D721Med (cell line): ENCODE results near the gene CD34.
"Not testable (repeated sequence)": the region's sequence is repeated elsewhere in the genome, so short reads cannot be mapped to it uniquely, and the experiment has no call there.

ENCODE experiments used
- DNase-seq: peaks from one replicate; pipeline ENCODE4 v3.0.0; 2011; ENCODE audit warnings: low spot score; ENCODE audit not compliant: insufficient read length
- FAIRE-seq: peaks from 2 replicates; lab custom pipeline; 2011; peaks lifted over from hg19 to GRCh38; lab: Jason Lieb, UNC
- CTCF ChIP-seq: IDR thresholded peaks from 2 replicates; pipeline ENCODE4 v1.5.1; 2012; ENCODE audit warnings: mild to moderate bottlenecking, control low read depth; ENCODE audit not compliant: insufficient read depth; ENCODE audit errors: missing control alignments

The CD34 gene

DNA sequence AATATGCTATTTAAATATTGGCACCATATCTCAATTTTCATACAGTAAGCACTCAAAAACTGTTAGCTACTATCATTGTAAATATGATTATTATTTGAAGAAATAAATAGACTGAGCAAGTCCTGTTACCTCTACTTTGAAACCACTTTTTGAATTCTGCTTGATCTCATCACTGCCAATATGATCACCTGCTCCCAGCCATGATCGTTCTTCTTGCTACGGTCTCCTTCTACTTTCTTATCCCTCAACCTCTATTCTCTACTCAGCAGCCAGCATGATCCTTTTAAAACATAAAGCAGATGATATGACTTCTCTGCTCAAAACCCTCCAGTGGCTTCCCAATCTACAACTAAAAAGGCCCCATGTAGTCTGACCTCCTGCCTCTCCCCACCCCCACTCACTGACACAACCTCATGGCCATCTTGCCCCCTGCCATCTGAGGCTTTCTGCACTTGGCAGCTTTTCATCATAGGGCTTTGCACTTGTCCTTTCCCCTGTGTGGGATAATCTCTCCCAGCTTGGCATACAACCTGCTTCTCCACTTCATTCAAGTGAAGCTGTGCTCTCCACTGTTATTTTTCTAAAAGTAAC lies 27.2 kb downstream of the CD34 start:
- DNase-seq: no peak
- no peak for FAIRE-seq
- TF ChIP-seq CTCF: no peak

GRCh38 chr1:207883104-207883651 lies 27.7 kb downstream of the CD34 start:
- TF ChIP-seq CTCF: no peak
- FAIRE-seq: no peak

GRCh38 chr1:207882692-207883091 lies 28.2 kb downstream of the CD34 start:
- TF ChIP-seq CTCF: no peak
- FAIRE-seq: no peak
- DNase-seq: no peak

More at GRCh38 chr1:207883104-207883651, 27.7 kb downstream of the CD34 start:
- DNase-seq: no peak

- TF ChIP-seq CTCF: no peak
- DNase-seq (no peak), FAIRE-seq (no peak)
These were observed 32.0 kb downstream of the CD34 start for GRCh38 chr1:207878939-207879338.

DNA sequence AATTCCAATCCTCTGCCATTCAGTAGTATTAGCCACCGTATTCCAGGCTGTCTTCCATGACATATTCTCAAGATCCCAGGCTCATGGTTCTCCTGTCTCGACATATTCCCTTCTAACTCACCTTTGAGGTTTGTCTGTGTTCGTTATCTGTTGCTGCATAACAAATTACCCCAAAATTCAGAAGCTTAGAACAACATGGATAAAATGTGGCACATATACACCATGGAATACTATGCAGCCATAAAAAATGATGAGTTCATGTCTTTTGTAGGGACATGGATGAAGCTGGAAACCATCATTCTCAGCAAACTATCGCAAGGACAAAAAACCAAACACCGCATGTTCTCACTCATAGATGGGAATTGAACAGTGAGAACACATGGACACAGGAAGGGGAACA lies 33.0 kb downstream of the CD34 start:
- not testable (repeated sequence) for DNase-seq, FAIRE-seq

- TF ChIP-seq CTCF: no peak
- FAIRE-seq: no peak
These were observed 34.8 kb downstream of the CD34 start for GRCh38 chr1:207876131-207876530.

GRCh38 chr1:207875532-207875931 lies 35.4 kb downstream of the CD34 start:
- no peak for TF ChIP-seq CTCF
- FAIRE-seq (no peak), DNase-seq (no peak)

More at GRCh38 chr1:207876131-207876530, 34.8 kb downstream of the CD34 start:
- DNase-seq: no peak
